GM18873 (cell line): ENCODE data around the gene TIMP2.
"Not testable (repeated sequence)": the region's sequence is repeated elsewhere in the genome, so short reads cannot be mapped to it uniquely, and the experiment has no call there.

Source experiments
- ATAC-seq: cut with Tn5 transposase; IDR thresholded peaks from one replicate; pipeline ENCODE4 v1.9.1; 2021; ENCODE audit warnings: mild to moderate bottlenecking, moderate library complexity, moderate number of reproducible peaks; ENCODE audit not compliant: unreplicated experiment, low FRiP score

Gene TIMP2

GRCh38 chr17:78910497-78911284 is 14.5 kb downstream of the TIMP2 start:
- ATAC-seq = no peak

- no peak for ATAC-seq
These were observed 16.8 kb downstream of the TIMP2 start for GRCh38 chr17:78908426-78908825.

DNA sequence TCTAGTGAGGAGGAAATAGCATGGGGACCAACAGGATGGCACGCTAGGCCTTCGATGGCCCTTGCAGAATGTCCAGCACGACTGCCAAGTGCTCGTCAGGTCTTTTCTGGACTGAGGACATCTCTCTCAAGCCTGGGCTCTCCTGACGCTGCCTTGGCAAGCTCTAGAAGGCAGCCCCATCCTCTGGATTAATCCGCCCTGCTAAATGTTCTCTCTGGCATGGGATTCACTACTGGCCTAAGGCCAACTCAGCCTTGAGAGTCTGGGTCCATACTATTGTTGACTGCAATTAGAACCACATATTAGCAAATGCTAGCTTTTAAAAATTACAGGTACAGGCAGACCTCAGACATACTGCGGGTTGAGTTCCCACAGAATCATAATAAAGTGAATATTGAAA is 19.6 kb downstream of the TIMP2 start:
- no peak for ATAC-seq

GRCh38 chr17:78905116-78905515 is 20.1 kb downstream of the TIMP2 start:
- no peak for ATAC-seq

GRCh38 chr17:78904371-78904770 is 20.8 kb downstream of the TIMP2 start:
- ATAC-seq = no peak

DNA sequence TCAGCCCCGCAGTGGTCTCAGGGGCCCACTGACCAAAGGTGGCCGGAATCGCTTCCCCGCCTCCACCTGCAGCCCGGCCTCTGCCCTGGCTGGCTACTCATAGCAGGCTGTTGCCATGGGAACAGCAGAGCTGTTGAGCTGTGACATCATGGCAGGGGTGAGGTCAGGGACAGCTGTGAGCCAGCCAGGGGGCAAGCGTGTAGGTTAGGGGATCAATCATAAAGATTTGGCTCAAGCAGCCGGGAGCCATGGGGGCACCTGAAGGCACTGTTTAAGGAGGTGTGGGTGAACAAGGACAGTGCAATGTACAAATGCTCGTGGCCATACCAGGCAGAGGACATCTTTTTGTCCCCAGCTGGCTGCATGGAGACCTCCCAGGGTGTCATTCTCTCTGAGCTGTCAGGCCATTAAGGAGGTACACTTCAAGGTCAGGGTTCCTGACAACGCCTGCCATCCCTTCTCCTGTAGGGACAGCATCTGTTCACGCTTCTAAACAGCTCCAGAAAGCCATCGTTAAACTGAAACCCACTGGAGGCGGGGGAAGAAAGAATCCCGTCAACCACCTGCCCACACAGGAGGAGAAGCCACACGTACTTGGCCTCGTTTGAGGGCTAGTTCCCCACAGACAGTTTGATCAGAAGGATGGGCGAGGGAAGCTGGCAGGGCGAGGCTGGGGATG is 21.9 kb downstream of the TIMP2 start, which contains the start of gene CEP295NL:
CEP295NL (minus strand) TSS at position 101 of the 679 bp plus-strand sequence. CDS start 1,373 bp downstream, outside the sequence.
- no peak for ATAC-seq

DNA sequence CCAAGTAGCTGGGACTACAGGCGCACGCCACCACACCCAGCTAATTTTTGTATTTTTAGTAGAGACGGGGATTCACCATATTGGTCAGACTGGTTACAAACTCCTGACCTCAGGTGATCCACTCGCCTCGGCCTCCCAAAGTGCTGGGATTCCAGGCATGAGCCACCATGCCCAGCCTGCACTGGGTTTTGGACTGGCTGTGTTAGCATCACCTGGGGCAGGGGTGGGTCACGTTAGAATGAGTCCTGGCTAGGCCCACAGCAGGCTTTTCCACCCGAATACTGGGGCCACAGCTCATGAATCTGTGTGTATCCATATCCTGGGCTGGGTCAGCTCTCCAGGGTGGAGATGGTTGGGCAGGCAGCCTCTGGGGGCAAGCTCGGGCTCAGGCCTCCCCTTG is 23.0 kb downstream of the TIMP2 start:
- not testable (repeated sequence) for ATAC-seq

DNA sequence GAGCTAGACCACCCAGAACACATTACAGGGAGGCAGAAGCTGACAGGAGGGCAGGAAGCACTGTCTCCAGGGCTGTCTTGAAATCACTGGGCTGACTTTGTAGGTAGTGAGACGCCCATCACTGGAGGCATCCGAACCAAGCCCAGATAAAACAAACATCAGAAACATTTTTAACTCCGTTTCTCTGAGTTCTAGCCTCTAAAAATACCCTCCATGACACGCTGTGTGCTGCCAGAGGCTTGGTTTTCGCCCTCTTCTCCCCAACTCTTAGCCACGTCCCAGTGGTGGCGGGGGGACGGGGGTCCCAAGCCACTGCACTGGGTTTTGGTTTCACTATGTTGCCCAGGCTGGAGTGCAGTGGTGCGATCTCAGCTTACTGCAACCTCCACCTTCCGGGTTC is 23.4 kb downstream of the TIMP2 start:
- ATAC-seq = no peak

DNA sequence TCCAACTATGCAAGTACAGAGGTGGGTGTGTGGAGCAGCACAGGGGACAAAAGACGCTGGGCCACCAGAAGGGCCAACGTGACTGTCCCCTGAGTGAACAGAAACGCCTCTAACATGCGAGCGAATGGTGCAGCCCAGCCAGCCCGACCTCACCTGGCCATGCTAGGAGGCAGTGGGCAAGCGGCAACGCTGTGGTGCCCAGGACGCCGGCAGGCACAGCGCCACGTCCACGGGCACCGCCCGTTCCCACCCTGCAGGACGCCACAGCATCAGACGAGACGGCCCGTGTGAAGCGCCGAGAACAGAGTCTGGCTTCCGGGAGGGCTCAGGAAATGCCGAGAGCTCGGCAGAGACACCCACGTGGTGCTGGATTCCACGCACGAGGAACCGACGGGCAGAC is 24.4 kb downstream of the TIMP2 start:
- ATAC-seq = no peak

DNA sequence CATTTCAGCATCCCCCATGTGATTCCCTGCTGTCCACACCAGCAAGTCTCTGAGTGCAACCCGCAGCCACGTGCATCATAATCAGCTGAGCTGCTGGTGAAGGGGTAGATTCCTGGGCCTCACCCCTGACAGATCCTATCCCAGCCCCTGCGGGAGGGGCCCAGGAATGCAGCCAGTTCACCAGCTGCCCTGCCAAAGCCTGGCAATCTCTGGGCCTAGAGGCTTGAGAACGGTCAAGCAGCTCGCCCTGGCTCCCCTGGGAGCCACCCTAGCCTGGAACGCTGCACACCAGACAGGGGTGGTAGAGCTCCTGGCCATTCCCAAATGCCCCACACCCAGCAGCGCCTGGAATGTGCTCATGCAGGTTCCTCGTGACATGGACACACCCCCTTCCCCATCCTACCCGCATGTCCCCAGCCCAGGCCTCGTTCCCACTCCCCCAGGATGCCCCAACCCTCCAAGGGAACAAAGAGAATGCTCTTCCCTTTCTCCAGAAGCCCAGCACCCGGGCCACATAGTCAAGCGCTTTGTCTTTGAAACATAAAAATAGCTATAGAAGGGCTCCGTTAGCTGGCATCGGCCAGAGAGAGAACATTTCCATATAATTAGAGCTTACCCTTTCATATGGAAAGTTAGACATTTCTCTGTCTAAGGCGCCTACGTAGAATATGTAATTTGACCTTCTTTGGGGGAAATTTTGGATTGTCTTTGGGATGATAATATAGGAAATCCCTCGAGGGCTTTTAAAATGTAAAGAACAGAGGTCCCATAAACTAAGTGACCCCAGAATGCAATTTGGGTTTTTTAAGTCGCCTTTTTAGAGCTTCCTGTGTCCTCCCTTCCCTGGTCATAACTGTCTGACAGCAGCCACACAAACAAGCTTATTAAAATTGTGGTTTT is 25.6 kb downstream of the TIMP2 start:
- no peak for ATAC-seq

DNA sequence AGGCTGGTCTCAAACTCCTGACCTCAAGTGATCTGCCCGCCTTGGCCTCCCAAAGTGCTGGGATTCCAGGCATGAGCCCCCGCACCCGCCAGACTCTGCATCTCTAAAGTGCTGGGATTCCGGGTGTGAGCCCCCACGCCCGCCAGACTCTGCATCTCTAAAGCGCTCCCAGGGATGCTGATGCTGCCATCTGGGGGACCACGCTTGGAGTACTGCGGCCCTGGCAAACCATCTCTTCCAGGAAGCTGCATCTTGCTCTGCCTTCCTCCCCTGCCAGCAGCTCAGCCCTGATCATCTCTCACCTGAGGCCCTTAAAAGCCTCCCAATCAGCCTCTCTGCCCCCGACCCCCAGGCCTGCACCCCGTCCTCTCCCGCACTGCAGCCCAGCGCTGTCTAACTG is 26.2 kb downstream of the TIMP2 start:
- ATAC-seq = no peak

DNA sequence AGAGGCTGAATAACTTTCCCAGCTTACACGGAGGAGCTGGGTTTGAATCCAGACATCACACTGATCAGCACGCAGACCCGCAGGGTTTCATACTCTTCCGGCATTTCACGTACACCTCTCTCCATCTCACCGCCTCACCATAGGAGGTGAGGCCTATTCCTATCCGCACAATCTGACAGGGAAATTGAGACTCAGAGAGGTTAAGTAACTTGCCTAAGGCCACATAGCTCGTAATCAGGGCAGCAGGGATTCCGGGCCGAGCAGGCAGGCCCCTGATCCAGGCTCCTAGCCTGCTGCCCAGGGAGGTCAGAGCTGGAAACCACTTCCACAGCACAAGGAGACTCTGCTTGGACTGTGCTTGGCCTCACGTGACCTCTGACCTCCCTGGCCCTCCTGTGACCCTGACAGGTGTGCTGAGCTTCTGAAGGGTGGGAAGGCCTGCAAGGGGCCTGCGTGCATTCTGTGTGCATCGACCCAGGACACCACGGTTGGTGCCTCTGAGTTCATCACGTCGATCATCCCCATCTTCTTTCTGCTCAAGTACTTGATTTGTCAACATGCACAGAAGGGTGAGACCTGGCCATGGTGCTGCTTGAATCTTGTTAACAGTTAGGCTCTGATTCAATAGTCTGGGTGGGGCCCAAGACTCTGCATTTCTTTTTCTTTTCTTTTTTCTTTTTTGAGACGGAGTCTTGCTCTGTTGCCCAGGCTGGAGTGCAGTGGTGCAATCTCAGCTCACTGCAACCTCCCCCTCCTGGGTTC is 26.9 kb downstream of the TIMP2 start:
- no peak for ATAC-seq

- no peak for ATAC-seq
These were observed 27.5 kb downstream of the TIMP2 start for GRCh38 chr17:78897664-78898047.

DNA sequence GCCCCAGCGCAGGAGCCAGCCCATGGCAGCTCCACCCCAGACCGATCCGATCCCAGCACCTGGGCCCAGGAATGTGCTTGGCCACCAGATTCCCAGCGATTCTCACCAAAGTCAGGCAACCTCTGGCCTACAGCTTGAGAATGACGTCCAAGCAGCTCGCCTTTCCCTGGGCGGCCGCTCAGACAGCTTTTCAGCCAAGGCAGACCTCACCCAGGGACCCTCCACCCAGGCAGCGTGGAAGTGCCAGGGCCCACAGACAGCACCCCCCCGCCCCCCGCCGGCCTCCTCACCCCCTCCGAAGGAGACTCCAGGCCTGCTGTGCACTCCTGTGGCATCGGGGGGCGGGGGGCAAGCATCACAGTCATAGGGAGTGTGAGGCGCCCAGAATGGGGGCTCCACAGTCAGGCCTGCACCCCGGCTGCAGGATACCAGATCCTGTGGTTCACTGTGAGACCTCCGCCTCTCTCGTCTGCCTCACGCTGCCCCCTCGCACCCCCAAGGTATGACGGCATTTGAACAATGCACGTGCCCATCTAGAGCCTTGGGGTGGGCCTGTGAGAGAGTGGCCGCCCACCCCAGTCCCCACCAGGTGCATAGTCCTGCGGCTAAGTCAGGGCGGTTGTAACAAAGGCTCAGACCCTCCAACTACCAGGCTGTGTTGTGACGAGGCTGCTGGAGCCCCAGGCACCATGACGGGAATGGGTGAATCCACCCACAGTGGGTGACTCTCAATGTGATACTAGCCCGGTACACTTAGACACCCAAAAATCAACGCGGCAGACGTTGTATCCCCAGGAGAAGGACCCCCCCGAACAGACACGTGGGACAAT is 28.1 kb downstream of the TIMP2 start:
- ATAC-seq = no peak

- no peak for ATAC-seq
These were observed 28.9 kb downstream of the TIMP2 start for GRCh38 chr17:78896091-78896833.

DNA sequence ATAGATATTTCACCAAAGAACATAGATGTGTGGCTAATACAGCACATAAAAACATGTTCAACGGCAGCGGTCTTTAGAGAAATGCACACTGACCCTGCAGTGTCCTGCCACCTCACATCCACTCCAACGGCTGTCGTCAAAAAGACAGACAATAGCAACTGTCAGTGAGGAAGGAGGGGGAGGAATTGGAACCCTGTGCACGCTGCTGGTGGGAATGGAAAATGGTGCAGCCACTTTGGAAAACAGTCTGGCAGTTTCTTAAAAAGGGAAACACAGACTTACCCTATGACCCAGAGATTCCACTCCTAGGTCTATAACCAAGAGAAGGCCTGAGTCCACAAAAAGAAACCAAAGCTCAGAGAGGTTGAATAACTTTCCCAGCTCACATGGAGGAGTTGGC is 29.9 kb downstream of the TIMP2 start:
- ATAC-seq = no peak

DNA sequence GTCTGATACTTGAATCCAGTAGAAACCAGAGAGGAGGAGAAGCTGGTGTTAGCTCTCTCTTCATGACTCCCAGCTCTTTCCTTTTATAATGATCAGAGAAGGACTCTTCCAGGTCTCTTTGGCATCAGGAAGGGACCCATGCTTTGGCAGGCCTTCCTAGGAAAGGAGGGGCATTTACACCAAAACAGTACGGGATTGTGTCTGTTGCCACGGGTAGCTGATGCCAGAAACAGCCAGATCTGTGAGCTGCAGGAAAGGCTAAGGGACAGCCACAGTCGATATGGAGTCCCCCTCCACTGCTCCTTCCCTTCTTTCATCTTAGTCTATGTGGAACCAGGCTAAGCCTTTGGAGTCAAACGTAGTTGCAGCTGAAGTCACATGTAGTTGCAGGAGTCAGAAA is 31.5 kb downstream of the TIMP2 start:
- no peak for ATAC-seq

- no peak for ATAC-seq
These were observed 32.2 kb downstream of the TIMP2 start for GRCh38 chr17:78892936-78893379.

- ATAC-seq = no peak
These were observed 32.7 kb downstream of the TIMP2 start for GRCh38 chr17:78892520-78892919.
